Measurements from ENCODE around the gene TRPM2. TPM values are rescaled to one million over a fixed set of nuclear protein-coding genes. Genes with fewer than 3 reads are reported as not detected.

Gene TRPM2
- total RNA-seq, 1 donor from 2014 or later = 3.9 TPM

DNA sequence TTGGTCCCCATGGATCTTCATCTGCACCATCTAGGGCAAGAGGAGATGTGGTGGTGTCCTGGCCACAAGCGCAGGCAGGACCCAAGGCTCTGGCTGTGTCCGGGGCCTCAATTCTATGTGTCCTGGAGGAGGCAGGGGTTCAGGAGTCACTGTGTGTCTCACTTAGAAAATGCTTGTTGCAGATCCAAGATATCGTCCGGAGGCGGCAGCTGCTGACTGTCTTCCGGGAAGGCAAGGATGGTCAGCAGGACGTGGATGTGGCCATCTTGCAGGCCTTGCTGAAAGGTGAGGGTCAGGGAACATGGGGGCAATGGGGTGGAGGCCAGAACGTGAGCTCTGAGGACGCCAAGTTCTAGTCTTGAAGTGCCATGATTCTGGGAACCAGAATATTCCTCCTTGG lies 29.1 kb downstream of the TRPM2 start:
- no peak overlapping the region for H3K27ac Mint-ChIP-seq
- intact Hi-C loops (cut with micrococcal nuclease) = no loop called here
- no peaks in the 10 kb centered on the region for H3K4me1 Mint-ChIP-seq
- ChIA-PET CTCF (no interaction called here), POLR2A (interaction anchor here (0.6 kb wide), 1 partner anchor 1370 kb away, joined by 14 read pairs; no protein-coding TSS in a partner anchor)
- H3K9me3 Mint-ChIP-seq = peaks cover 27% of the 10 kb centered on the region
- H3K4me3 Mint-ChIP-seq = no peak overlapping the region
- DNase-seq = no peak
- TF ChIP-seq, protein P1, sequence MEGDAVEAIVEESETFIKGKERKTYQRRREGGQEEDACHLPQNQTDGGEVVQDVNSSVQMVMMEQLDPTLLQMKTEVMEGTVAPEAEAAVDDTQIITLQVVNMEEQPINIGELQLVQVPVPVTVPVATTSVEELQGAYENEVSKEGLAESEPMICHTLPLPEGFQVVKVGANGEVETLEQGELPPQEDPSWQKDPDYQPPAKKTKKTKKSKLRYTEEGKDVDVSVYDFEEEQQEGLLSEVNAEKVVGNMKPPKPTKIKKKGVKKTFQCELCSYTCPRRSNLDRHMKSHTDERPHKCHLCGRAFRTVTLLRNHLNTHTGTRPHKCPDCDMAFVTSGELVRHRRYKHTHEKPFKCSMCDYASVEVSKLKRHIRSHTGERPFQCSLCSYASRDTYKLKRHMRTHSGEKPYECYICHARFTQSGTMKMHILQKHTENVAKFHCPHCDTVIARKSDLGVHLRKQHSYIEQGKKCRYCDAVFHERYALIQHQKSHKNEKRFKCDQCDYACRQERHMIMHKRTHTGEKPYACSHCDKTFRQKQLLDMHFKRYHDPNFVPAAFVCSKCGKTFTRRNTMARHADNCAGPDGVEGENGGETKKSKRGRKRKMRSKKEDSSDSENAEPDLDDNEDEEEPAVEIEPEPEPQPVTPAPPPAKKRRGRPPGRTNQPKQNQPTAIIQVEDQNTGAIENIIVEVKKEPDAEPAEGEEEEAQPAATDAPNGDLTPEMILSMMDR (IDR thresholded peaks at IDR 0.05) = no peak
- H3K36me3 Mint-ChIP-seq (ENCODE audit: low read depth) = peaks cover 13% of the 10 kb centered on the region
- peaks cover 2% of the 10 kb centered on the region for H3K27me3 Mint-ChIP-seq
- no peak for ATAC-seq (ENCODE audit: low read depth)

DNA sequence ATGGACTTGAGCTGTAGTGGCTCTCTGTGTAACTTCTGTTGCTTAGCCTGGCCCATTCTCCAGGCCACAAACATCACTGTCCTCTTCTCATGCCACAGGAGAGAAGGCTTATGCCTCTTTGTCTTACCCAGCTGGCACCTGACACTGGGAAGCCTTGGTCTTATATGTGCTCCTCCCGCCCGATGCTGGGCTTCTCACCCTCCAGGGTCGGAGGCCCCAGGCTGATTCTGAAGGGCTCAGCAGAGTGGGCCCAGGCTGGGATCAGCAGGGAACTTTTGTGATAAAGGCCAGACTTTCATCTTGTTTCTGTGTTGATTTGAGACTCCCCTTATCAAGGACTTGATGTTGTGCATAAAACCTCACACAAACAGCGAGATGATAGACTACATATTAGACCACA lies 29.8 kb downstream of the TRPM2 start:
- H3K9me3 Mint-ChIP-seq = peaks cover 27% of the 10 kb centered on the region
- no peak overlapping the region for H3K27ac Mint-ChIP-seq
- H3K4me1 Mint-ChIP-seq = no peaks in the 10 kb centered on the region
- ATAC-seq (ENCODE audit: low read depth) (no peak), DNase-seq (no peak)
- intact Hi-C loops (cut with micrococcal nuclease) = no loop called here
- TF ChIP-seq, protein P1 (IDR thresholded peaks at IDR 0.05) = no peak
- POLR2A ChIA-PET = interaction anchor here (0.6 kb wide), 1 partner anchor 1369 kb away, joined by 14 read pairs; no protein-coding TSS in a partner anchor
- H3K36me3 Mint-ChIP-seq (ENCODE audit: low read depth) = peaks cover 13% of the 10 kb centered on the region
- CTCF ChIA-PET = no interaction called here
- H3K27me3 Mint-ChIP-seq = peaks cover 2% of the 10 kb centered on the region
- H3K4me3 Mint-ChIP-seq = no peak overlapping the region

DNA sequence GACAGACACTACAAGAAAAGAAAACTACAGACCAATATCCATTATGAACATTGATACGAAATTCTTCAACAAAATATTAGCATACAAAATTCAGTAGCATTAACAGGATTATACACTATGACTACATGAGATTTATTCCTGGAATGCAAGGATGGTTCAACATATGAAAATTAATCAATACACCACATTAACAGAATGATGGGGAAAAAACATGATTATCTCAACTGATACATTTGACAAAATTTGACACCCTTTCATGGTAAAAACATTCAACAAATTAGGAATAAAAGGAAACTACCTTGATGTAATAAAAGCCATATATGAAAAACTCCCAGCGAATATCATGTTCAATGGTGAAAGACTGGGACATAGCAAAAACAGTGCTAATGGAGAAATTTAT lies 31.5 kb downstream of the TRPM2 start:
- Mint-ChIP-seq H3K4me3 (no peak overlapping the region), H3K27ac (no peak overlapping the region), H3K4me1 (no peaks in the 10 kb centered on the region), H3K36me3 (ENCODE audit: low read depth) (peaks cover 13% of the 10 kb centered on the region), H3K27me3 (peaks cover 2% of the 10 kb centered on the region), H3K9me3 (peaks cover 27% of the 10 kb centered on the region)
- ChIA-PET POLR2A (no interaction called here), CTCF (no interaction called here)
- DNase-seq = no peak
- intact Hi-C loops (cut with micrococcal nuclease) = no loop called here
- no peak for ATAC-seq (ENCODE audit: low read depth)
- TF ChIP-seq, protein P1 (IDR thresholded peaks at IDR 0.05) = no peak

DNA sequence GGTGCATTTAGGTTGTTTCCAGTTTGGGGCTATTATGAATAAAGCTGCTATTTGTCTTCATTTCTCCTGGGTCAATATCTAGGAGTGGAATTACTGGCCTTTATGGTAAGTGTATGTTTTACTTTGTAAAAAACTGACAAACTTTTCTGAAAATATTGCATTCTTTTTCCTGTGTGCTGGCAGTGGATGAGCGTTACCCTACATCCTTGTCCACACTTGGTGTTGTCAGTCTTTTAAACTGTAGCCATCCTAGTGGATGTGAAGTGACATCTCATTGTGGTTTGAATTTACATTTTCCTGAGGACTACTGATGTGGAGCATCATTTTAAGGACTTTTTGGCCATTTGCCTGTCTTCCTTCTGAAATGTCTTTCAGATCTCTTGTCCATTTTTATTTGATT lies 35.9 kb downstream of the TRPM2 start:
- Mint-ChIP-seq H3K27me3 (no peaks in the 10 kb centered on the region), H3K4me3 (no peak overlapping the region), H3K27ac (no peak overlapping the region), H3K9me3 (peaks cover 19% of the 10 kb centered on the region), H3K4me1 (peaks cover 3% of the 10 kb centered on the region), H3K36me3 (ENCODE audit: low read depth) (peaks cover 3% of the 10 kb centered on the region)
- DNase-seq = no peak
- intact Hi-C loops (cut with micrococcal nuclease) = no loop called here
- TF ChIP-seq, protein P1 (IDR thresholded peaks at IDR 0.05) = no peak
- no peak for ATAC-seq (ENCODE audit: low read depth)
- ChIA-PET CTCF (no interaction called here), POLR2A (no interaction called here)

DNA sequence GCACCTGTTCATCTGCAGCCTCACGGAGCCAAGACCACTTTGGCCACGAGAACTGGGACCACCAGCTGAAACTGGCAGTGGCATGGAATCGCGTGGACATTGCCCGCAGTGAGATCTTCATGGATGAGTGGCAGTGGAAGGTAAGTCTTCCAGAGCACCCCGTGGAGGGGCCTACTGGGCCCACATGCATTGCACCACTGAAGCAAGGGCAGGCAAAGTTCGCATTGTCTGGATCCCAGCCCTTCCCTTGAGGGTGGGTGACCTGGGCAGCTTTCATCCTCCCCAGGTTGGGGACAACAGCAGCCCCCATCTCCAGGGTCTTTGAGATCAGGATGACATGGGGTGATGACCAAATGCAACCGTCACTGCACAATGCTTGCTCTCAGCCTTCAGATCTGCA lies 37.5 kb downstream of the TRPM2 start:
- no peak overlapping the region for H3K27ac Mint-ChIP-seq
- POLR2A ChIA-PET = no interaction called here

More for the DNA sequence above, 37.5 kb downstream of the TRPM2 start:
- TF ChIP-seq, protein P1 (IDR thresholded peaks at IDR 0.05) = no peak
- DNase-seq = no peak
- peaks cover 5% of the 10 kb centered on the region for H3K9me3 Mint-ChIP-seq
- CTCF ChIA-PET = interaction anchor here (1.0 kb wide), 1 partner anchor 53 kb away, joined by 3 read pairs; no protein-coding TSS in a partner anchor
- H3K36me3 Mint-ChIP-seq (ENCODE audit: low read depth) = no peaks in the 10 kb centered on the region
- H3K4me1 Mint-ChIP-seq = peaks cover 3% of the 10 kb centered on the region
- no peak for ATAC-seq (ENCODE audit: low read depth)
- no peaks in the 10 kb centered on the region for H3K27me3 Mint-ChIP-seq
- intact Hi-C loops (cut with micrococcal nuclease) = no loop called here
- no peak overlapping the region for H3K4me3 Mint-ChIP-seq

Measured in activated B cell treated with CpG ODN at 0.5 μM for 24 hours (primary cell).